Dedifferentiated amniotic fluid mesenchymal stem cell (primary cell): ENCODE measurements around the gene UFSP1.

Experiments
- DNase-seq: peaks from one replicate; pipeline ENCODE4 v3.0.0-alpha.2; 2016; ENCODE audit errors: extremely low spot score

The UFSP1 gene

DNA sequence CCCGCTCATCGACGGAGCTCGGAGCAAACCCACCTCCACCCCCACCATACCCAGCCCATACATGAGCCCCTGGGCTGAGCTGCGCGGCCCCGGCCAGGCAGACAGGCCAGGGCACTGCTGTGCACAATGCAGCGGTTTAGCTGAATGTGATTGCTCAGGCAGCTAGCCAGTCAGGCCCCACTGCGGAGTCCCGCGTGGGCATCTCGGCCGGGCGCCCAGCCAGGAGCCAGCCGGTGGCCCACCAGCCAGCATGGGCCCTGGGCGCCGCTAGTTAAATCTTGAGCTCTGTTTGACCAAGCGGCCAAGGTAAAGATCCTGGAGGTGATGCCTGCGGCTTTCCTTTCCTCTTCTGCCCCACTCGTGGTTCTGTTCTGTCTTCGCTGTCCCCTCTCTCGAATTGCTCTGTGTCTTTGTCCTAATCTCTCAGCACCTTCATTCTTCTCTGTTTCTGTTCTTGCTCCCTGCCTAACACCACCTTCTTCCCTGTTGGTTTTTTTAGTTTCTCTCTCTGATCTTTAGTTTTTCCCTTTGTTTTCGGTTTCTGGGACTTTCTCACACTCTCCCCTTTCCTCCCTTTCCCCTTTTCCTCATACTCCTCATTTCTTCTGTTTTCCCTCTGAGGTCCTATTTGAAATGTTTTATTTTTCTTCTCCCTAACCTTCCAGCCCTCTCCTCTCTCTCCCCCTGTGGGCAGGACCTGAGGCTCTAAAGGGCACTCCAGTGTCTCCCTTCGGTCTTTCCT, 6.6 kb downstream of the UFSP1 start:
- no peak for DNase-seq

DNA sequence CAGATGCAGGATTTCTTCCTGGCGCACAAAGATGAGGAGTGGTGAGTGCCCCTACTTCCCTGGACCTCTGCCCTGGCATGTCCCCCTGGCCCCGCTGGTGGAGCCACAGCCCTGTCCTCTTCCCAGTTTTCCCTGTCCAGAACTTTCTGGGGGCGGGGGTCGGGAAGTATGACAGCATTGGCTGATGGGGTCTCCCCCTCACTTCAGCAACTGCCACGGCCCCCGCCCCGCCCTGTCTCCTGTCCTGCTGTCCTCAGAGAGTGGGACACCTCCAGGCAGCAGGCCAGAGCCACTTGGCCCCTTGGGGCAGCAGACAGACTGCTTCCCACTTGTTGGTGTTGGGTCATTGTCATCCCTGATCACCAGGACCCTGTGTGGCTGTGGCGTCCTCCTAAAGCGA, 7.3 kb downstream of the UFSP1 start:
- DNase-seq: no peak

DNA sequence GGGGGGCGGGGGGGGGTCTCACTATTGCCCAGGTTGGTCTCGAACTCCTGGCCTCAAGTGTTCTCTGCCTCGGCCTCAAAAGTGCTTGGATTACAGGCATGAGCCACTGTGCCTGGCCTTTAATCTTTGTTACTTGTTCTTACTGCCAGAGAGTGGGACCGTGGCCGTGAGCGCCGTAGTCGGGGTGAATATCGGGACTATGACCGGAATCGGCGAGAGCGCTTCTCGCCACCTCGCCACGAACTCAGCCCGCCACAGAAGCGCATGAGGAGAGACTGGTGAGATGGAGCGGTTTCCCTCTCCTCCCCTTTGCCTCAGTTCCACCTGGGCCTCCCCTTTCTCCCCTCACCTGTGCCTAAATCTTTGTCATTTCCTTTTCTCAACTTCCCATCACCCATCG, 8.4 kb downstream of the UFSP1 start:
- no peak for DNase-seq

DNA sequence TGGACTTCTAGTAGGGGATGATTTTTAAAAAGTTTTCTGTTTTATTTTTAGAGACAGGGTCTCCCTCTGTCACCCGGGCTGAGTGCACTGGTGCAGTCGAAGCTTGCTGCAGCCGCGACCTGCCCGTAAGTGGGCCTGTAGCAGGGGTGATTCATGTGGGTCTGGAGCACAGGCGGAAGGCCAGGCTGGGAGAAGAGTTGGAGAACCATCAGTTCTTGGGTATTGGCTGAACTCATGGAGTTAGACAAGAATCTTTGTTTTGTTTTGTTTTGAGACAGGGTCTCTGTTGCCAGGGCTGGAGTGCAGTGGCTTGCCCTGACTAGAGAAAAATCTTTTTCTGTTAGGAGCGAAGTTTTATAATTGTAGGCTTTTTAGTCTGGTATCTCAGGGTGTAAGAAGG, 8.9 kb downstream of the UFSP1 start:
- no peak for DNase-seq

DNA sequence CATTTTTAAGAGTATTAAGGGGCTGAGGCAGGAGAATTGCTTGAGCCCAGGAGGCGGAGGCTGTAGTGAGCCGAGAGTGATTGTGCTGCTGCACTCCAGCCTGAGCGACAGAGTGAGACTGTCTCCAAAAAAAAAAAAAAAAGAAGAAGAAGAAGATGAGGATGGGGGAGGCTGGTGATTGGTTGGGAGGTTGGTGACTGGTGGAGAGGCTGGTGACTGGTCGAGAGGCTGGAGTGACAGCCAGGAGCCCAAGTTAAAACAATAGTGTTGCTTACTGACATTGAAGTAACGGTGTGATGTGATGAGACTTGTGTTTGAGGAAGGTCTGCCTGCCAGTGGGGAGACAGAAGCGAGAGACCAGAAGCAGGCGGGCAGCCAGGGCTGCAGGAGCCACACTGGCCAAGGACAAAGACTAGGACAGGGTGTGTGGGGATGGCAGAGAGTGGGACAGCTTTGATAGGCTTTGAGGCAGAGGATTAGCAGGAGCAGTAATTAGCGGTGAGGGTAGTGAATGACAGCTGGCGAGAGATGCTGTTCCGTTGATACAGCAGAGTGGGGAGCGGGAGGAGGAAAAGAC, 9.7 kb downstream of the UFSP1 start:
- no peak for DNase-seq

DNA sequence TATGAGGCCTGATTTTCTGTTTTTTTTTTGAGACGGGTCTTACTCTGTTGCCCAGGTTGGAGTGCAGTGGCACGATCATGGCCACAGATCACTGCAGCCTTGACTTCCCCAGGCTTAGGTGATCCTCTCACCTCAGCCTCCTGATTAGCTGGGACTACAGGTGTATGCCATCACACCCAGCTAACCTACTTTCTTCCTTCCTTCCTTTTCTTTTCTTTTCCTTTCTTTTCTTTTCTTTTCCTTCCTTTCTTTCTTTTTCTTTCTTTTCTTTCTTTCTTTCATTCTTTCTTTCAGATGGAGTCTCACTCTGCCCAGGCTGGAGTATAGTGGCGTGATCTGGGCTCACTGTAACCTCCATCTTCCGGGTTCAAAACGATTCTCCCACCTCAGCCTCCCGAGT, 10.8 kb downstream of the UFSP1 start:
- DNase-seq: no peak

DNA sequence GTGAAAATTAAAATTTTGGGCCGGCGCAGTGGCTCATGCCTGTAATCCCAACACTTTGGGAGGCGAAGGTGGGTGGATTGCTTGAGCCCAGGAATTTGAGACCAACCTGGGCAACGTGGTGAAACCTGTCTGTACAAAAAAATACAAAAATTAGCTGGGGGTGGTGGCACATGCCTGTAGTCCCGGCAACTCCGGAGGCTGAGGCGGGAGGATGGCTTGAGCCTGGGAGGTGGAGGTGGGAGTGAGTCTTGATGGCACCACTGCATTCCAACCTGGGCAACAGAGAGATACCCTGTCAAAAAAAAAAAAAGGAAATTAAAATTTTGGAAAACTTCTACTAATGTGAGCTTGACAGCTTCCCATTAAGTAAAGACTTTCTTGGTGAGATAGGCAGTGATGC, 11.5 kb downstream of the UFSP1 start:
- no peak for DNase-seq

DNA sequence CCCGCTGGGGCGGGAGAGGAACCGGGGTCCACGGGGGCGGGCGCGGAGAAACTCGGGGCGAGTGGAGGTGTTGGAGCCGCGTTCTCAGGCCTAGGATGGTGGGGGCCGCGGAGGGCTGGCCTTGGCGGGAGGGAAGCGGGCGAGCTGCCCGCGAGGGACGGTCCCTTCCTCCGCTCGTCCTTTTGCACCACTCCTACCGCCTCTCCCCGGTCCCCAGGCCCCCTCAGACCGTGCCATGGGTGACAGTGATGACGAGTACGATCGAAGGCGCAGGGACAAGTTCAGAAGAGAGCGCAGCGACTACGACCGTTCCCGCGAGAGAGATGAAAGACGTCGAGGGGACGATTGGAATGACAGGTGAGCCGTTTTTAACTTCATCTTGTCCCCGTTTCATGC, 14.2 kb downstream of the UFSP1 start:
- DNase-seq: peak; percentile 21

DNA sequence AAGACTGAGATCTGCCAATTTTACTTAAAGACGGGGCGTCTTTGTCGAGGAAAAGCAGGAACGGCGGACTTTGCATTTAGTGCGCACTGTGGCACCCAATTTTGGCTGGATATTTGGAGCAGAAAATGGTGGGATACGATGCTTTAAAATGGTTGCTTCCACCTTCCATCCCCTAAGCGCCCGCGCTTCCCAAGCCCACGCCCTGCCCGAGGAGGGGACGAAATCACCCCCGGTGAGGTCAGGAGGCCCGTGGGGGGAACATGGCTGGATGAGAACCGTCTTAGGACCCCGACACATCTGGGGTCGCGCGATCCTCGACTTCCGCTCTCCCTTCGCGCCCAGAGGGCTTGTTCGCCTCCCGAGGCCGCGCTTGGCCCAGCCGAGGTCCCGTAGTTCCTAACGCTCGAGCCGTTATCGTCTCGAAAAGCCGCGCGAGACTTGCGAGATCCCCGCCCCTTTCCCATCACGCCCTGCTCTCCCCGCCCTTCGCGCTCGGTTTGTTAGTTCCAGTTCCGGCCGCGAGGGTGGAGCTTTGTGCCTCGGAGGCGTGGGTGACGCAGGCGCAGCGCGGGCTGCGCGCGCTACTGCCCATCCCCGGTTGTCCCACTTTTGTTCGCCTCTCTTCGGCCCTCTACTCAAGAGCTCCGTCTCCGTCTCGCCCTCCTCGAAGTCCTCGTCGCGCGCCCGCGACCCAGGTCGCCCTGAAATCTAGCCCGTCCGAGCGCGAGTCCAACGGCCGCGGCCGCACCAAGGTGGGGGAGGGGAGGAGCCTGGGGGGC, 14.7 kb downstream of the UFSP1 start, which contains the start of gene SRRT:
Gene SRRT (plus strand): TSS at position 527 of the 779 bp plus-strand sequence. CDS start 488 bp downstream, outside the sequence.
- DNase-seq: peak; percentile 99

DNA sequence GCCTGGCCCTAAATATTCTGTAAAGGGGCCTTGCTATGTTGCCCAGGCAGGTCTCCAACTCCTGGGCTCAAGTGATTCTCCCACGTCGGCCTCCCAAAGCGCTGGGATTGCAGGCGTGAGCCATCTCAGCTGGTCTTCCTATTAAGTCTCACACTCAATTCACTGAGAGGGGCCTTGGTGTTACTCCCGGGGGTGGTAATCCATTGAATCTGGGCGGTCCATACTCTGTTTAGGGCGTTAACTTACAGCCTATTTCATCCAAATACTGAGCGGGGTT, 15.3 kb downstream of the UFSP1 start:
- no peak for DNase-seq

DNA sequence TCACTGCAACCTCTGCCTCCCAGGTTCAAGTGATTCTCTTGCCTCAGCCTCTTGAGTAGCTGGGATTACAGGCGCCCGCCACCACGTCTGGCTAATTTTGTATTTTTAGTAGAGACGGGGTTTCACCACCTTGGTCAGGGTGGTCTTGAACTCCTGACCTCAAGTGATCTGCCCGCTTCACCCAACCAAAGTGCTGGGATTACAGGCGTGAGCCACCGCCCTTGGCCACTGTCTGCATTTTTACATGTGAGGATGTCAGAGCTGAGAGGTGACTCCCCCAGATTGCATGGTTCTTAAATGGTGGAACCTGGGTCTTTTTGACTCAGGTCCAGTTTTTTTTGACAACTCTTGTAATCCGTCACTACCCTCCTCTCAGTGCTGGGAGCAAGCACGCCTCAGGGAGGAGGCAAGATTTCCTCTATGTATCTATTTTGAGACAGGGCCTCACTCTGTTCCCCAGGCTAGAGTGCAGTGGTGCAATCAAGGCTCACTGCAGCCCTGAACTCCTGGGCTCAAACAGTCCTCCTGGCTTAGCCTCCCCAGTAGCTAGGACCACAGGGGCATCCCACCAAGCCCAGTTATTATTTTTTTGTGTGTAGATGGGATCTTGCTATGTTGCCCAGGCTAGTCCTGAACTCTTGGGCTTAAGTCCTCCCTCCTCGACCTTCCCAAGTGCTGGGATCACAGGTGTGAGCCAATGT, 15.8 kb downstream of the UFSP1 start:
- DNase-seq: no peak

DNA sequence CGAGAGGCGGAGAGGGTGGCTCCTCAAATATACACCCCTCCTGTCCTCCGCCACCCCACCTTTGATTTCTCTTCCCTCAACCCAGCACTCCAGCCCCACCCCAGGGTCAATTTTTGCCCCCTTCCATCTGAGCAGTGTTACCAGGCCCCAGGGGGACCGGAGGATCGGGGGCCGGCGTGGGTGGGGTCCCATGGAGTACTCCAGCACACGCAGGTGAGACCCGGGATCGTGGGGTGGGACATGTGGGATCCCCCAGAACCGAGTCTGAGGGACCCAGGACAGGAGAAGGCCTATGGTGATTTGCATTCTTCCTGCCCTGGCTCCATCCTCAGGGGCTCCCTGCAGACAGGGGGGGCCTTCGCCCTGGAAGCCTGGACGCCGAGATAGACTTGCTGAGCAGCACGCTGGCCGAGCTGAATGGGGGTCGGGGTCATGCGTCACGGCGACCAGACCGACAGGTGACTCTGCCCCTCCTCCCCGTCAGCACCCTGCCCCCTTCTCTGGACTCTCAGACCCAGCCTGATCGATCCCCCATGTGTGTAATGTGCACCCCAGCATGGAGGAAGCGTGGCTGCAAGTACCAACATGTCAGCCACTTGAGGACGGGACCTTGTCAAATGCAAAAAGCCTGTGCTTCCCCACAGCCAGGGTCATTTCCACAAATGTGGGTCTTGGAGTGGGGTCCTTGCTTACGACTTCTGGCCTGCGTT, 21.6 kb downstream of the UFSP1 start:
- DNase-seq: no peak

DNA sequence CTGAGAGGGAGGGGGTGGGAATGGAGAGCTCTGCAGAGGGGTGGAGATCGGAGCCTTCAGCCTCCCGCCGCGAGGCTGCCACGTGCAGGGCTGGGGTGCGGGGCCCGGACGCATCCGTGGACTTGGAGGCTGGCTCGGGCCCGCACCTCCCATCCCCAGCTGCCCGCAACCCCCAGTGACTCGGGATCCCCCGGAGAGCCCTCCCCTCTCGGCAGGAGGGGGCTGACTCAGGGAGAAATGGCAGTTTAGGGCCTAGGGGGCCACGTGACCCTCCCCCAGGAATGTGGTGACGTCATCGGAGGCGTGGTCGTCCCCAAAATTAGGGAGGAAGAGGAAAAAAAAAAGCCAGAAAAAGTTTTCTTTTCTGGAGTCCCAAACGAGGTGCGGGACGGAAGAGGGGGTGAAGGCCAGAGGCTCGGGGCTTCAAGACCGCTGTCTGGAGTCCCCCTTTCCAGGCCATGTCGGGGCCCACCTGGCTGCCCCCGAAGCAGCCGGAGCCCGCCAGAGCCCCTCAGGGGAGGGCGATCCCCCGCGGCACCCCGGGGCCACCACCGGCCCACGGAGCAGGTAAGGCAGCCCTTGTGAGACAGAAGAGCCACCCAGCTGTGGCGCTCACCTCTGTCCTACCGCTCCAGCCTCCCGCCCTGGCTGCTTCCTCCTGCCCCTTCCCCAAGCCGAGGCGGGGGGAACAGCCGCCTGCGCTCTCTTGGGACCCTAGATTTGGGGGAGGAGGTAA, 22.3 kb downstream of the UFSP1 start, which contains the start of gene TRIP6:
Gene TRIP6 (plus strand): TSS at position 348 of the 736 bp plus-strand sequence. CDS start 111 bp downstream, at position 459.
- peak; percentile 92 for DNase-seq

DNA sequence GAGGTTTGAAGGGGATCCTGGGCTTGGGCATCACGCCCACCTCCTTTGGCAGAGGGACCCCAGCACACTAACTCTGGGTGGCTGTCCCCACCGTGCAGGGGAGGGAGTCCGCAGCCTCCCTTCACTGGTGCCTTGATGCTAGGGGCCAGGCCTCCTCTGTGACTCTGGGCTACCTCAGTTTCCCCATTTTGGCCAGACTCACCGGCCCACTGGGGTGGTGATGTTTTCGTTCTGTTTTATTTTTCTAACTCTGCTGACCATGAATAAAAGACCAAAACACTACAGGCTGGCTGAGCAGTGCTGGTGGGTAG, 22.8 kb downstream of the UFSP1 start:
- DNase-seq: no peak

DNA sequence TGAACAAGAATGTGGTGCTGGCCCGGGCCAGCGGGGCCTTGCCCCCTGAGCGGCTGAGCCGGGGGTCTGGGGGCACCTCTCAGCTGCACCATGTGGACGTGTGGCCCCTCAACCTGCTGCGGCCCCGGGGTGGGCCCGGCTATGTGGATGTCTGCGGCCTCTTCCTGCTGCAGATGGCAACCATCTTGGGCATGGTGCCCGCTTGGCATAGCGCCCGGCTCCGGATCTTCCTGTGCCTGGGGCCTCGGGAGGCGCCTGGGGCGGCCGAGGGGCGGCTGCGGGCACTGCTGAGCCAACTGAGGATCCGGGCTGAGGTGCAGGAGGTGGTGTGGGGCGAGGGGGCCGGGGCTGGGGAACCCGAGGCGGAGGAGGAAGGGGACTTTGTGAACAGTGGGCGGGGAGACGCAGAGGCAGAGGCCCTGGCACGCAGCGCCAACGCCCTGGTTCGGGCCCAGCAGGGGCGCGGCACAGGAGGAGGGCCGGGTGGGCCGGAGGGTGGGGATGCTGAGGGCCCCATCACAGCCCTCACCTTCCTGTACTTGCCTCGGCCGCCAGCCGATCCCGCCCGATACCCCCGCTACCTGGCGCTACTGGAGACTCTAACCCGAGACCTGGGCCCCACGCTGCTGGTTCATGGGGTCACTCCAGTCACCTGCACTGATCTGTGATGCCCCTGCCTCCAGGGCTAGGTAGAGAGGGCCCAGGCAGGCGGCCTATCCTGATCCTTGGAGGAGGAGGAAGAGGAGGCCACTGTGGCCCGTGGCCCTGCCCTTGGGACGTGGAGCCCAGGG, 23.4 kb downstream of the UFSP1 start:
- DNase-seq: no peak

DNA sequence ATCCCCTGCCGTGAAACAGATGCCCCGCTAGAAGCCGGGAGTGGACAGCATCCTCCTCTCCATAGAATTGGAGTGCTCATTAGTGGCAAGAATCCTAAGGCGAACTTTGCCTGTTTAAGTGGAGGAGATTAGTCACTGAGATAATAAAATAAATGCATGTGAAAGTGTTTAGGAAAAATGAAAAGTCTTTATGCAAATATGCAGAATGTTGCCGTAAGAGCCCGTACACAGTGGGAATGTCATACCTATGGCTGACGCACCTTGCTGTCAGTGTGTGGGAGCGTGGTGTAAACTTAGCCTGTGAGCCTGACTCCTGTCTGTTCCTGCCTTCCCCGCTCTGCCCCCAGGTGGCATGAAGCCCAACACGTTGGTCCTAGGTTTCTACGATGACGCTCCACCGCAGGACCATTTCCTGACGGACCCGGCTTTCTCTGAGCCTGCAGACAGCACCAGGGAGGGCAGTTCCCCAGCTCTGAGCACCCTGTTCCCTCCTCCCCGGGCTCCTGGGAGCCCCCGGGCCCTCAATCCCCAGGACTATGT, 24.1 kb downstream of the UFSP1 start:
- no peak for DNase-seq

DNA sequence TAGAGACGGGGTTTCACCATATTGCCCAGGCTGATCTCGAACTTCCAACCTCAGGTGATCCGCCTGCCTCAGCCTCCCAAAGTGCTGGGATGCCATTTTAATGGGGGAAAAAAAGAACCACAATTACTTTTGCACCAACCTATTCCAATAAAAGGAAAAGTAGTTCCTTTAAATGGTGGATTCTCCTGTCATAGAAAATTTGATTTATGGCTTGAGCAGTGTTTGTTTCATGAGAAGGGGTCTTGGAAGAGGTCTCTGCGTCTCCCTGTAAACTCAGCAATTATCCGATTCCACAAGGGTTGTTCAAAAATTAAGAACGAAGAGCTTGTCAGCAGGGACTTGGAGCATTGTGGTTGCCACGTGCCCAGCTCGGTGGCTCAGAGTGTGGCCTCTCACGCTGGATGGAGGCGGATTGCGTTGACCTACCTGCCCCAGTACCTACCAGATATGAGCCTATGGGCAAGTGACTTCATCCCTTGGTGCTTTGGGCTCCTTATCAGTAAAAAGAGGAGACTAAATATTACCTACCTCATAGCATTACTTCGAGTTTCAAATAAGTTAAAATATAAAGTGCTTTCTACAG, 25.2 kb downstream of the UFSP1 start:
- DNase-seq: no peak

DNA sequence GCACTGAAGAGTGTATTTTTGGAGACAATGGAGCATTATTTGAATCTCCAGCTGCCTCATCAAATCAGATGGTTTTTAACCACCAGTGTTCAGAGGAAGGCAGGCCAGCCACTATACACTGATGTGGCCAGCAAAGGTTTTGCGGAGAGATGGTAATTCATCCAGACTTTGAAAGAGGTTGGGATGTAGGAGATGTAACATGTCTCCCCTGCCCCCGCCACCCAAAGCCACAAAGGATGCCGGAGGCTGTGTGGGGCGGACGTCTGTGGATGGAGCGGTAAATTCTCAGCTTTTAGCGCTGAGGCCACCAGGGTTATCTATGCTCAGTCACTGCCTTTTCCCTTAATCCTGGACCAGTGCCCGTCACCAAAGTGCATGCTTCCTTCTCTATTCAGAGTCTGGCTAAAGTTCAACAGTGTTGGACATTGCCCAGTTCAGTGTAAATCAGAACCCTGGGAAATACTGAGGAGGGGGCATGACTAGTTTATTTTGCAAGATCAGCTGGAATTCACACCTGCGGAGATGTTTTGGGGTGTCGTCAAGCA, 26.0 kb downstream of the UFSP1 start:
- DNase-seq: no peak

DNA sequence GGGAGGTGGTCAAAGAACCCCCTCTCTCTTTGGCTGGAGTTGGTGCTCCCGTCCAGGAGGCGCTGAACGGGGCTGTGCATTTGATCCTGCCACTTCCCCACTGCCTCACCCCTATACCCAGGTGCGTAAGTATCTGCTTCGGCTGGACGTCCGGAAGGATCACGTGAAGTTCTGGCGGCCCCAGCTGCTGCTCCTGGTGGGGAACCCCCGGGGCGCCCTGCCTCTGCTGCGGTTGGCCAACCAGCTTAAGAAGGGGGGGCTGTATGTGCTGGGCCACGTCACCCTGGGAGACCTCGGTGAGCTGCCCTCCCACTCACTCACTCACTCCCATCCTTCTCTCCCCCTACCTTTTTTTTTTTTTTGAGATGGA, 27.9 kb downstream of the UFSP1 start:
- DNase-seq: no peak
